ENCODE results near the gene KIAA0753.

- TF ChIP-seq CTCF (IDR thresholded peaks at IDR 0.05; ENCODE audit: low read length) = no peak
- TF ChIP-seq EZH2phosphoT487 (IDR thresholded peaks at IDR 0.05; ENCODE audit: low read length) = no peak
These were observed 79.1 kb downstream of the KIAA0753 start for GRCh38 chr17:6561446-6561845.

All from MM.1S (cell line).